Hepatocyte (in vitro differentiated cells): ENCODE measurements around the gene CARD14. TPM values are rescaled to one million over a fixed set of nuclear protein-coding genes. Genes with fewer than 3 reads are reported as not detected.
"Not testable (repeated sequence)": the region's sequence is repeated elsewhere in the genome, so short reads cannot be mapped to it uniquely, and the experiment has no call there.

Experiments
- DNase-seq: peaks from one replicate; pipeline ENCODE4 v3.0.0-alpha.2; 2016; ENCODE audit warnings: low spot score
- H2AFZ ChIP-seq: fragments of 200-600 bp; sonication (generic); 2 replicates; pipeline ENCODE4 v1.6.0; 2016; ENCODE audit warnings: antibody characterized with exemption, mild to moderate bottlenecking
- H3K27ac ChIP-seq: fragments of 200-600 bp; sonication (generic); 2 replicates; pipeline ENCODE4 v1.5.1; 2016; ENCODE audit warnings: mild to moderate bottlenecking
- H3K27me3 ChIP-seq: fragments of 200-600 bp; sonication (generic); 2 replicates; pipeline ENCODE4 v1.6.1; 2016
- H3K36me3 ChIP-seq: fragments of 200-600 bp; sonication (generic); replicated peaks from 2 replicates; pipeline ENCODE4 v1.5.1; 2016; ENCODE audit warnings: low read depth; ENCODE audit not compliant: insufficient read depth
- H3K4me1 ChIP-seq: fragments of 200-600 bp; sonication (generic); 2 replicates; pipeline ENCODE4 v1.5.1; 2016; ENCODE audit warnings: mild to moderate bottlenecking, moderate library complexity; ENCODE audit not compliant: insufficient read depth
- H3K4me2 ChIP-seq: fragments of 200-600 bp; sonication (generic); 2 replicates; pipeline ENCODE4 v1.6.0; 2016
- H3K4me3 ChIP-seq: fragments of 200-600 bp; sonication (generic); 2 replicates; pipeline ENCODE4 v1.5.1; 2016; ENCODE audit warnings: mild to moderate bottlenecking
- H3K79me2 ChIP-seq: fragments of 200-600 bp; sonication (generic); 2 replicates; pipeline ENCODE4 v1.6.0; 2017; ENCODE audit warnings: mild to moderate bottlenecking
- H3K9me2 ChIP-seq: fragments of 200-600 bp; sonication (generic); replicated peaks from 2 replicates; pipeline ENCODE4 v1.6.0; 2017; ENCODE audit warnings: mild to moderate bottlenecking; ENCODE audit not compliant: insufficient read depth
- H3K9me3 ChIP-seq: fragments of 200-600 bp; sonication (generic); 2 replicates; pipeline ENCODE4 v1.5.1; 2016; ENCODE audit warnings: low read depth, mild to moderate bottlenecking
- H4K20me1 ChIP-seq: fragments of 200-600 bp; sonication (generic); 2 replicates; pipeline ENCODE4 v1.6.0; 2016; ENCODE audit warnings: mild to moderate bottlenecking; ENCODE audit not compliant: insufficient read depth, poor library complexity, severe bottlenecking
- EZH2 ChIP-seq: fragments of 200-600 bp; sonication (generic); IDR thresholded peaks from 2 replicates; pipeline ENCODE4 v1.6.1; 2016; ENCODE audit warnings: antibody characterized with exemption, mild to moderate bottlenecking, borderline replicate concordance
- EZH2phosphoT487 ChIP-seq: fragments of 200-600 bp; sonication (generic); IDR thresholded peaks from one replicate; pipeline ENCODE4 v1.6.1; 2018; ENCODE audit warnings: antibody characterized with exemption, mild to moderate bottlenecking, low read depth, moderate library complexity; ENCODE audit not compliant: unreplicated experiment, severe bottlenecking
- WGBS: methylation state at CpG from one replicate; pipeline ENCODE4 v1.1.6; 2016; ENCODE audit warnings: low lambda C conversion rate; ENCODE audit errors: missing lambda C conversion rate; 5-methylcytosine and 5-hydroxymethylcytosine counted together
- polyA plus RNA-seq: library from polyadenylated mRNA; unstranded; fragments of >200 nt; fragmentation: Nextera tagmentation; extraction: Ambion mirVana; gene quantifications from 2 replicates; pipeline ENCODE4 v1.2.1, GENCODE V29; 2016
- total RNA-seq: library from RNA; depleted of rRNA; stranded (reverse); fragments of >200 nt; gene quantifications from 2 replicates; pipeline ENCODE4 v1.2.3, GENCODE V29; 2014
- TF ChIP-seq, protein P1 (sequence below): fragments of 200-600 bp; sonication (generic); IDR thresholded peaks from 2 replicates; pipeline ENCODE4 v1.5.1; 2016; ENCODE audit warnings: antibody characterized with exemption, mild to moderate bottlenecking; ENCODE audit not compliant: poor library complexity

The CARD14 gene
- total and polyA plus RNA-seq, 2 experiments from 2014 or later = 0.17 TPM

DNA sequence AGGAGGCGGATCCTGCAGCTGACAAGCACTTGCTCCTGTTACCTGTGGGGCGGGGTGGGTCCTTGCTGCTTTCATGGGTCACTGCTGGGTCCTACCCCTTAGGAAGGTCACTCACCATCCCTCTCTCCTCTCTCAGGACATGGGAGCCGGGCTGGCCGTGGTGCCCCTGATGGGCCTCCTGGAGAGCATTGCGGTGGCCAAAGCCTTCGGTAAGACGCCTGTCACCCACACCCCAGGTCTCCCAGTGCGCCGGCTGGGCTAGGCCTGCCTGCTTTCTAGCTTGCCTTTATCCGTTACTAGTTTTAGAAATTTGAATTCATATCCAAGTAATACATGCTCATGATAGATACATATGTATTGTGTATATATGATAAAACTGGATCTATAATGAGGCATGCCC lies 67.6 kb downstream of the CARD14 start:
- WGBS = 98% methylated on average over 10 of the region's 10 CpGs
- Histone ChIP-seq H3K4me1 (no peaks in the 10 kb centered on the region), H3K36me3 (no peaks in the 10 kb centered on the region)

DNA sequence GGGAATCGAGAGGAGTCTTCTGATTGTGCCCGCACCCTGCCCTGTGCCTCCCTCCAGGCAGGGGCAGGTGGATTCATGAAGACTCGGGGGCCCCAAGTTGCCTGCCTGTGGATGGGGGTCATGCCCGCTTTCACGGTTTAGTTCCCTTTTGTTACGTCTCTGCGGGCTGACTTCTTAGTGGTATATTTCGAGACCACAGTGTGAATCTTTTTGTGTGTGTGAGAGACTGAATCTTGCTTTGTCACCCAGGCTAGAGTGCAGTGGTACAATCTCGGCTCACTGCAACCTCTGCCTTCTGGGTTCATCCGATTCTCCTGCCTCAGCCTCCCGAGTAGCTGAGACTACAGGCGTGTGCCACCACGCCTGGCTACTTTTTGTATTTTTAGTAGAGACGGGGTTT lies 72.7 kb downstream of the CARD14 start:
- 94% methylated on average over 14 of the region's 14 CpGs for WGBS
- H3K36me3 ChIP-seq = no peaks in the 10 kb centered on the region
- TF ChIP-seq EZH2phosphoT487 = no peak
- no peak for TF ChIP-seq EZH2
- TF ChIP-seq, protein P1, sequence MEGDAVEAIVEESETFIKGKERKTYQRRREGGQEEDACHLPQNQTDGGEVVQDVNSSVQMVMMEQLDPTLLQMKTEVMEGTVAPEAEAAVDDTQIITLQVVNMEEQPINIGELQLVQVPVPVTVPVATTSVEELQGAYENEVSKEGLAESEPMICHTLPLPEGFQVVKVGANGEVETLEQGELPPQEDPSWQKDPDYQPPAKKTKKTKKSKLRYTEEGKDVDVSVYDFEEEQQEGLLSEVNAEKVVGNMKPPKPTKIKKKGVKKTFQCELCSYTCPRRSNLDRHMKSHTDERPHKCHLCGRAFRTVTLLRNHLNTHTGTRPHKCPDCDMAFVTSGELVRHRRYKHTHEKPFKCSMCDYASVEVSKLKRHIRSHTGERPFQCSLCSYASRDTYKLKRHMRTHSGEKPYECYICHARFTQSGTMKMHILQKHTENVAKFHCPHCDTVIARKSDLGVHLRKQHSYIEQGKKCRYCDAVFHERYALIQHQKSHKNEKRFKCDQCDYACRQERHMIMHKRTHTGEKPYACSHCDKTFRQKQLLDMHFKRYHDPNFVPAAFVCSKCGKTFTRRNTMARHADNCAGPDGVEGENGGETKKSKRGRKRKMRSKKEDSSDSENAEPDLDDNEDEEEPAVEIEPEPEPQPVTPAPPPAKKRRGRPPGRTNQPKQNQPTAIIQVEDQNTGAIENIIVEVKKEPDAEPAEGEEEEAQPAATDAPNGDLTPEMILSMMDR = no peak

More for the DNA sequence above, 67.6 kb downstream of the CARD14 start:
- H2AFZ ChIP-seq = no peak overlapping the region
- no peak overlapping the region for H3K4me2 ChIP-seq
- no peak for TF ChIP-seq EZH2
- TF ChIP-seq, protein P1 = no peak
- TF ChIP-seq EZH2phosphoT487 = no peak
- H3K9me2 ChIP-seq = no peaks in the 10 kb centered on the region
- no peaks in the 10 kb centered on the region for H4K20me1 ChIP-seq
- no peak for DNase-seq
- no peaks in the 10 kb centered on the region for H3K9me3 ChIP-seq
- no peak overlapping the region for H3K27ac ChIP-seq
- no peaks in the 10 kb centered on the region for H3K79me2 ChIP-seq
- H3K27me3 ChIP-seq = no peaks in the 10 kb centered on the region
- no peak overlapping the region for H3K4me3 ChIP-seq

DNA sequence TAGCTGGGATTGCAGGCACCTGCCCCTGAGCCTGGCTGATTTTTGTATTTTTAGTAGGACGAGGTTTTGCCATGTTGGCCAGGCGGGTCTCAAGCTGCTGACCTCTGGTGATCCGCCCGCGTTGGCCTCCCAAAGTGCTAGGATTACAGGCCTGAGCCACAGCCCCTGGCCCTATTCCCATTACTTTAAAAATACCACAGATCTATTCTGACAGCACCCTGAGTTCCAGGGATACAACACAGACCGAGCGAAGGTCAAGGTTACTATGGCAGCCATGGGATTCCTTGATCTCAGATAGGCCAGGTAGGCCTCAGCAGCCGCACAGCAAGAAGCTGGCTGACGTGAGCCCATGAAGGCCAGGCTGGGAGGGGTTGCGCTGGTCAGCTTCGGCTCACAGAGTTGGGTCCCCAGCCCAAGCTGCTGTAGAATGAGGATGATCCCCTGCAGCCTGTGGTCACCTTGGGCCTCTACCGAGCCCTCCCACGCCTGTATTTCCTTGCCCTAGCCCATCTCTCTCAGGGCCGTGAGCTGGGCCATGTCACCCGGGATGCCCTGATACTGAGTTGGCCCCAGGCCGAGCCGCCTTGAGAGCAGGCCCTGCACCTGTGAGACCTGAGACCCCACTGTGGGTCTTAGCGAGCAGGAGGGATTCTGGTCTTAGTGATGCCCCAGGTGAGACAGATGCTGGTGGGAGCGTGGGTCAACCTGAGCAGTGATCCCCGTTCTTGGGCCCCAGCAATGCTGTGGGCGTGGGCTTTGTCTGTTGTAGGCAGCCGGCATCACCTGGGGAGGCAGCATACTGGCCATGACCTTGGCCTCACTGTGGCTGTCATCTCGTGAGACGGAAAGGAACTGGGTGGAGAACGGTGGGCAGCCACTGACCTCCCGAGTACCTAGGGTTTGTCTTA lies 74.0 kb downstream of the CARD14 start:
- WGBS = 97% methylated on average over 26 of the region's 26 CpGs

More for the DNA sequence above, 72.7 kb downstream of the CARD14 start:
- no peaks in the 10 kb centered on the region for H3K9me3 ChIP-seq
- no peak overlapping the region for H3K27ac ChIP-seq
- H3K4me2 ChIP-seq = no peak overlapping the region
- H4K20me1 ChIP-seq = no peaks in the 10 kb centered on the region
- H3K9me2 ChIP-seq = no peaks in the 10 kb centered on the region
- DNase-seq = no peak
- H2AFZ ChIP-seq = no peak overlapping the region
- no peak overlapping the region for H3K4me3 ChIP-seq
- no peaks in the 10 kb centered on the region for H3K79me2 ChIP-seq
- no peaks in the 10 kb centered on the region for H3K4me1 ChIP-seq
- H3K27me3 ChIP-seq = no peaks in the 10 kb centered on the region

DNA sequence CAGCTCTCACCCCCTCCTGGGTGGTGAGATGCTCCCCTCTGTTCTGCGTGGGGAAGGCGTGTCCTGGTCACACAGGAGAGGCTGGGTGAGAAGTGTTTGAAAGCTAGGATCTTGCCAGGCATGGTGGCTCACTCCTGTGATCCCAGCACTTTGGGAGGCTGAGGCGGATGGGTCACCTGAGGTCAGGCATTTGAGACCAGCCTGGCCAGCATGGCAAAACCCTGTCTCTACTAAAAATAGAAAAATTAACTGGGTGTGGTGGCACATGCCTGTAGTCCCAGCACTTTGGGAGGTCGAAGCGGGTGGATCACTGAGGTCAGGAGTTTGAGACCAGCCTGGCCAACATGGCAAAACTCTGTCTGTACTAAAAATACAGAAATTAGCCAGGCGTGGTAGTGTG lies 74.6 kb downstream of the CARD14 start:
- not testable (repeated sequence) for H3K4me1 ChIP-seq, H3K27me3 ChIP-seq, H2AFZ ChIP-seq, H3K27ac ChIP-seq, H3K9me2 ChIP-seq, H3K36me3 ChIP-seq, H3K4me3 ChIP-seq, H4K20me1 ChIP-seq, H3K9me3 ChIP-seq, H3K4me2 ChIP-seq, DNase-seq, H3K79me2 ChIP-seq
- WGBS = 95% methylated on average over 6 of the region's 6 CpGs

More for the DNA sequence above, 74.0 kb downstream of the CARD14 start:
- Histone ChIP-seq H3K36me3 (no peaks in the 10 kb centered on the region), H3K27ac (no peak overlapping the region), H3K27me3 (no peaks in the 10 kb centered on the region), H4K20me1 (no peaks in the 10 kb centered on the region), H3K9me3 (no peaks in the 10 kb centered on the region), H3K9me2 (no peaks in the 10 kb centered on the region), H3K4me1 (no peaks in the 10 kb centered on the region), H2AFZ (no peak overlapping the region), H3K4me2 (no peak overlapping the region), H3K4me3 (no peak overlapping the region), H3K79me2 (no peaks in the 10 kb centered on the region)
- no peak for DNase-seq
- no peak for TF ChIP-seq EZH2
- no peak for TF ChIP-seq EZH2phosphoT487
- TF ChIP-seq, protein P1 = no peak
